ENCODE measurements around the gene GCNT1.

GRCh38 chr9:76521906-76522305, 62.9 kb downstream of the GCNT1 start:
- TF ChIP-seq POLR2AphosphoS5 (IDR thresholded peaks at IDR 0.05) (no peak), POLR2A (IDR thresholded peaks at IDR 0.05) (no peak)
- TF ChIP-seq, protein P1, sequence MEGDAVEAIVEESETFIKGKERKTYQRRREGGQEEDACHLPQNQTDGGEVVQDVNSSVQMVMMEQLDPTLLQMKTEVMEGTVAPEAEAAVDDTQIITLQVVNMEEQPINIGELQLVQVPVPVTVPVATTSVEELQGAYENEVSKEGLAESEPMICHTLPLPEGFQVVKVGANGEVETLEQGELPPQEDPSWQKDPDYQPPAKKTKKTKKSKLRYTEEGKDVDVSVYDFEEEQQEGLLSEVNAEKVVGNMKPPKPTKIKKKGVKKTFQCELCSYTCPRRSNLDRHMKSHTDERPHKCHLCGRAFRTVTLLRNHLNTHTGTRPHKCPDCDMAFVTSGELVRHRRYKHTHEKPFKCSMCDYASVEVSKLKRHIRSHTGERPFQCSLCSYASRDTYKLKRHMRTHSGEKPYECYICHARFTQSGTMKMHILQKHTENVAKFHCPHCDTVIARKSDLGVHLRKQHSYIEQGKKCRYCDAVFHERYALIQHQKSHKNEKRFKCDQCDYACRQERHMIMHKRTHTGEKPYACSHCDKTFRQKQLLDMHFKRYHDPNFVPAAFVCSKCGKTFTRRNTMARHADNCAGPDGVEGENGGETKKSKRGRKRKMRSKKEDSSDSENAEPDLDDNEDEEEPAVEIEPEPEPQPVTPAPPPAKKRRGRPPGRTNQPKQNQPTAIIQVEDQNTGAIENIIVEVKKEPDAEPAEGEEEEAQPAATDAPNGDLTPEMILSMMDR (IDR thresholded peaks at IDR 0.05) = no peak

Measured in prostate gland (tissue), 2 donors.